ENCODE data around the gene CMA1. TPM values are rescaled to one million over a fixed set of nuclear protein-coding genes. Genes with fewer than 3 reads are reported as not detected.
"Not testable (repeated sequence)": the region's sequence is repeated elsewhere in the genome, so short reads cannot be mapped to it uniquely, and the experiment has no call there.

The CMA1 gene
- total and polyA plus RNA-seq, 12 donors, result not detected

DNA sequence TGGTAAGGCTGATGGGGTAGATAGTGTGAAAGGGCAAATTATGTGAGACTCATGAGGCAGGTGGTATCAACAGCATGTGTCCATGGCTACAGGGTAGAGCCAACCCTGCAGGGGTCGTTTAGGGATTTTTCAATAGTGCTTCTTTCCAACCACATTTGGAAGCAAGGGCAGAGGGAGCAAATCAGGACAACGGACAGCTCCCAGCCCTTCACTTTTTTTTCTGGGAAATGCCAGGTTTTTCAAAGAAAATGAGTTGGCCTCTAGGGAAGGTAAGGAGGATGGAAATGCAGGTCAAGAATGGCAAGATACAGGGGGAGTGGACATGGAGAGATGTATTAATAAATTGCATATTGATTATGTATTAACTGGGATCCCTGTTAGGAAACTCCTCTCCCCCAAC is 4.9 kb upstream of the CMA1 start:
- Histone ChIP-seq H3K36me3 (replicated peaks in 1 of 2) (no peaks in the 10 kb centered on the region), H3K4me3 (no peak overlapping the region), H3K9me3 (replicated peaks in 1 of 3) (no peaks in the 10 kb centered on the region), H3K27me3 (no peaks in the 10 kb centered on the region), H3K4me1 (replicated peaks in 1 of 2) (no peaks in the 10 kb centered on the region), H3K27ac (no peak overlapping the region)
- no peak for DNase-seq
- intact Hi-C loops (cut with DNase I), result no loop called here
- 0 to 10% (median 9%) methylated on average over 2 of the region's 2 CpGs for WGBS, 4 donors
- no peak for TF ChIP-seq CTCF (IDR thresholded peaks at IDR 0.05)
- TF ChIP-seq POLR2A (IDR thresholded peaks at IDR 0.05), result no peak

GRCh38 chr14:24506443-24506842 is 1.6 kb downstream of the CMA1 start:
- Histone ChIP-seq H3K9me3 (replicated peaks in 1 of 3) (no peaks in the 10 kb centered on the region), H3K4me1 (replicated peaks in 1 of 2) (no peaks in the 10 kb centered on the region), H3K4me3 (no peak overlapping the region), H3K27ac (no peak overlapping the region), H3K27me3 (no peaks in the 10 kb centered on the region), H3K36me3 (replicated peaks in 1 of 2) (no peaks in the 10 kb centered on the region)
- 73 to 82% (median 75%) methylated on average over 6 of the region's 6 CpGs for WGBS, 4 donors
- TF ChIP-seq POLR2A (IDR thresholded peaks at IDR 0.05), result no peak
- TF ChIP-seq CTCF (IDR thresholded peaks at IDR 0.05), result no peak
- intact Hi-C loops (cut with DNase I), result no loop called here
- no peak for DNase-seq

DNA sequence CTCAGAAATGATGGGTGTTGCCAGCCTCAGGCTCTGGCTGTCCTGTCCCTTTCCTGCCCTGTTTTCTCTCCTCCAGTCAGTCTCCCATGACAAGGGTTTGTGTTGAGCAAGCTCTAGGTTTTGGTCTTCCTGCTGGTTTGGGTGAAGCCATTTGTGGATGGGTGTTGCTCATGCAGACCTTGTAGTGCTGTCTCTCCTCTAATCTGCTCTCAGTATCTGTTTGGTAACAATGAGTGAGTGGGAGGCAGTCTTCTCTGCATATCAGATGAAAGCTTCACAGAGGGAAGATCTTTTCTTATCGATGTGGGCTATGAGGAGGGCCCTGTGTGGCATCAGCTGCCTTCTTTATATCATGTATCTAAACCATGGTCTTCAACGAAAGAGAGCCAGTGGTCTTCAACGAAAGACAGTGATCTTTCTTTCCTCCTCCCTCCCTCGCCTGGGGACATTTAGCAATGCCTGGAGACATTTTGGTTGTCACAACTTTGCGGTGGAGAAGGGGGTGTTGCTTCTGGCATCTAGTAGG is 3.6 kb downstream of the CMA1 start:
- no peak for TF ChIP-seq POLR2A (IDR thresholded peaks at IDR 0.05)
- no peak for TF ChIP-seq CTCF (IDR thresholded peaks at IDR 0.05)
- no peaks in the 10 kb centered on the region for H3K9me3 ChIP-seq (replicated peaks in 1 of 3)
- intact Hi-C loops (cut with DNase I), result no loop called here
- H3K4me1 ChIP-seq (replicated peaks in 1 of 2), result no peaks in the 10 kb centered on the region
- no peak overlapping the region for H3K27ac ChIP-seq
- H3K27me3 ChIP-seq, result no peaks in the 10 kb centered on the region
- no peak for DNase-seq
- no peaks in the 10 kb centered on the region for H3K36me3 ChIP-seq (replicated peaks in 1 of 2)
- WGBS, 4 donors, result 62 to 73% (median 67%) methylated on average over 5 of the region's 5 CpGs
- no peak overlapping the region for H3K4me3 ChIP-seq

GRCh38 chr14:24491586-24492408 is 16.3 kb downstream of the CMA1 start:
- H3K36me3 ChIP-seq (replicated peaks in 1 of 2); H3K27me3 ChIP-seq; H3K4me3 ChIP-seq; DNase-seq; H3K4me1 ChIP-seq (replicated peaks in 1 of 2); H3K27ac ChIP-seq; H3K9me3 ChIP-seq (replicated peaks in 1 of 3); intact Hi-C loops (cut with DNase I): not testable (repeated sequence)
- 74 to 76% (median 75%) methylated on average over 18 to 19 of the region's 19 CpGs for WGBS, 4 donors
